Measurements from ENCODE around the gene TASL.
"Not testable (repeated sequence)": the region's sequence is repeated elsewhere in the genome, so short reads cannot be mapped to it uniquely, and the experiment has no call there.

Gene TASL

GRCh38 chrX:30577362-30577991 lies at the start of gene TASL:
TSS of gene TASL (minus strand) at chrX:30577766. CDS start at chrX:30560355, 17,411 bp downstream.
- no peak for DNase-seq (ENCODE audit: low read depth)

GRCh38 chrX:30626402-30626801 lies 48.8 kb upstream of the TASL start:
- DNase-seq (ENCODE audit: low read depth), result no peak

- no peak for DNase-seq (ENCODE audit: low read depth)
Observed at GRCh38 chrX:30622361-30622760, 44.8 kb upstream of the TASL start.

- no peak for DNase-seq (ENCODE audit: low read depth)
Observed at GRCh38 chrX:30620980-30621618, 43.5 kb upstream of the TASL start.

GRCh38 chrX:30620125-30620524 lies 42.6 kb upstream of the TASL start:
- no peak for DNase-seq (ENCODE audit: low read depth)

- no peak for DNase-seq (ENCODE audit: low read depth)
Observed at GRCh38 chrX:30618160-30618765, 40.7 kb upstream of the TASL start.

GRCh38 chrX:30615229-30615628 lies 37.7 kb upstream of the TASL start:
- no peak for DNase-seq (ENCODE audit: low read depth)

GRCh38 chrX:30613721-30614120 lies 36.2 kb upstream of the TASL start:
- no peak for DNase-seq (ENCODE audit: low read depth)

GRCh38 chrX:30612250-30612655 lies 34.7 kb upstream of the TASL start:
- no peak for DNase-seq (ENCODE audit: low read depth)

GRCh38 chrX:30610026-30610425 lies 32.5 kb upstream of the TASL start:
- no peak for DNase-seq (ENCODE audit: low read depth)

- DNase-seq (ENCODE audit: low read depth), result no peak
Observed at GRCh38 chrX:30607155-30607554, 29.6 kb upstream of the TASL start.

GRCh38 chrX:30600269-30601176 lies 23.0 kb upstream of the TASL start:
- not testable (repeated sequence) for DNase-seq (ENCODE audit: low read depth)

GRCh38 chrX:30597216-30598012 lies 19.8 kb upstream of the TASL start:
- DNase-seq (ENCODE audit: low read depth), result no peak

GRCh38 chrX:30593440-30594200 lies 16.1 kb upstream of the TASL start:
- no peak for DNase-seq (ENCODE audit: low read depth)

GRCh38 chrX:30592831-30593230 lies 15.3 kb upstream of the TASL start:
- no peak for DNase-seq (ENCODE audit: low read depth)

GRCh38 chrX:30590368-30590767 lies 12.8 kb upstream of the TASL start:
- DNase-seq (ENCODE audit: low read depth), result no peak

- DNase-seq (ENCODE audit: low read depth), result no peak
Observed at GRCh38 chrX:30589146-30589888, 11.8 kb upstream of the TASL start.

GRCh38 chrX:30586516-30586915 lies 8.9 kb upstream of the TASL start:
- no peak for DNase-seq (ENCODE audit: low read depth)

- no peak for DNase-seq (ENCODE audit: low read depth)
Observed at GRCh38 chrX:30582664-30583063, 5.1 kb upstream of the TASL start.

GRCh38 chrX:30580641-30581040 lies 3.1 kb upstream of the TASL start:
- DNase-seq (ENCODE audit: low read depth), result no peak
